ENCODE results near the gene HEATR1.

The HEATR1 gene, protein sequence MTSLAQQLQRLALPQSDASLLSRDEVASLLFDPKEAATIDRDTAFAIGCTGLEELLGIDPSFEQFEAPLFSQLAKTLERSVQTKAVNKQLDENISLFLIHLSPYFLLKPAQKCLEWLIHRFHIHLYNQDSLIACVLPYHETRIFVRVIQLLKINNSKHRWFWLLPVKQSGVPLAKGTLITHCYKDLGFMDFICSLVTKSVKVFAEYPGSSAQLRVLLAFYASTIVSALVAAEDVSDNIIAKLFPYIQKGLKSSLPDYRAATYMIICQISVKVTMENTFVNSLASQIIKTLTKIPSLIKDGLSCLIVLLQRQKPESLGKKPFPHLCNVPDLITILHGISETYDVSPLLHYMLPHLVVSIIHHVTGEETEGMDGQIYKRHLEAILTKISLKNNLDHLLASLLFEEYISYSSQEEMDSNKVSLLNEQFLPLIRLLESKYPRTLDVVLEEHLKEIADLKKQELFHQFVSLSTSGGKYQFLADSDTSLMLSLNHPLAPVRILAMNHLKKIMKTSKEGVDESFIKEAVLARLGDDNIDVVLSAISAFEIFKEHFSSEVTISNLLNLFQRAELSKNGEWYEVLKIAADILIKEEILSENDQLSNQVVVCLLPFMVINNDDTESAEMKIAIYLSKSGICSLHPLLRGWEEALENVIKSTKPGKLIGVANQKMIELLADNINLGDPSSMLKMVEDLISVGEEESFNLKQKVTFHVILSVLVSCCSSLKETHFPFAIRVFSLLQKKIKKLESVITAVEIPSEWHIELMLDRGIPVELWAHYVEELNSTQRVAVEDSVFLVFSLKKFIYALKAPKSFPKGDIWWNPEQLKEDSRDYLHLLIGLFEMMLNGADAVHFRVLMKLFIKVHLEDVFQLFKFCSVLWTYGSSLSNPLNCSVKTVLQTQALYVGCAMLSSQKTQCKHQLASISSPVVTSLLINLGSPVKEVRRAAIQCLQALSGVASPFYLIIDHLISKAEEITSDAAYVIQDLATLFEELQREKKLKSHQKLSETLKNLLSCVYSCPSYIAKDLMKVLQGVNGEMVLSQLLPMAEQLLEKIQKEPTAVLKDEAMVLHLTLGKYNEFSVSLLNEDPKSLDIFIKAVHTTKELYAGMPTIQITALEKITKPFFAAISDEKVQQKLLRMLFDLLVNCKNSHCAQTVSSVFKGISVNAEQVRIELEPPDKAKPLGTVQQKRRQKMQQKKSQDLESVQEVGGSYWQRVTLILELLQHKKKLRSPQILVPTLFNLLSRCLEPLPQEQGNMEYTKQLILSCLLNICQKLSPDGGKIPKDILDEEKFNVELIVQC (N-terminal part only)

DNA sequence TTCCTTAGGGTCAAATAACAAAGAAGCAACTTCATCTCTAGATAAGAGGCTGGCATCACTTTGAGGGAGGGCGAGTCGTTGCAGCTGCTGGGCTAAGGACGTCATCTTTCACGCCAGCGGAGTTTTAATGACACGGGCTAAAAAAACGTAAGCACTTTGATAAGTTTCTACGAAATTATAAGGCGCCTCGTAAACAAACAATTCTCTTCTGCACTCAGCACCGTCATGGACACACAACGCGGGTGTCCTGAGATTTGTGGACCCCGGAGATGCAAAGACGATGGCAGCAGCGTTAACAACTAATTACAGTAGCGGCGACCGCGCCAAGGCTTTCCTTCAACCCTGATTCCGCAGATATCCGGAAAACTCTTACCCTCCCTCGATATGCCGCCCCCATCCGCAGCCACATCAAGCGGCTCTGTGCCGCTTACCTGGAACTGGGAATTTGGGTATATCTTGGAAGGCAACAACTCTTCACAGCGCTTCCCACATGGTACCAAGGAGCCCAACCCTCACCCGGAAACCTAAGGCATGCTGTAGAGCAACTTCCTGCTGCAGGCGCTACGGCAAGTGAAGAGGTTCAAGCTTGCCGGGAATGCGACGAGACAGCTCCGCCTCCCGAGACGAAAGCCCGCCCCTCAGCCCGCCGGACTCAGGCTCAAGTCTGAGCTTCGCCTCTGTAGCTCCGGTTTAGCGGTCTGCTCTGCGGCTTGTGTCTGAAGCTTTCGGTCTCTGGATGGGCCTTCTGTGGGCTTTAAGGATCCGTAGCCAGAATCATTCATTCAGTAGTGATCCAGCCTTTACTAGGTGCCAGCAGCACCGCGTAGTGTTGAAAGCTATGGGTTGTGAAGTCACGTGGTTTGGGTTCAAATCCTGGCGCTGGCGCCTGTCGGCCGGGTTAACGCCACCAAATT is at the start of gene HEATR1:
Gene HEATR1, minus strand, starts transcription at position 526 of the 914 bp plus-strand sequence. Its CDS starts 421 bp downstream, at position 105.
- Histone ChIP-seq H3K36me3 (ENCODE audit: control insufficient read depth in 2 of 2, insufficient read depth in 2 of 2, low read length in 2 of 2) (peaks cover 0 to 7% of the 10 kb centered on the region in 2 donors), H3K4me3 (ENCODE audit: low read length in 2 of 2) (peak within 1 kb of the TSS; percentile 84 to 98), H3K27me3 (ENCODE audit: control insufficient read depth in 2 of 2, insufficient read depth in 2 of 2, low read length in 2 of 2) (no peaks in the 10 kb centered on the region), H3K9me3 (ENCODE audit: control insufficient read depth in 2 of 2, low read length in 2 of 2) (no peaks in the 10 kb centered on the region), H3K9ac (ENCODE audit: low read depth in 1 of 2, low read length in 2 of 2) (peak within 1 kb of the TSS; percentile 75 to 80), H3K4me1 (ENCODE audit: control insufficient read depth in 2 of 2, insufficient read depth in 2 of 2, low read length in 2 of 2) (peaks cover 3 to 8% of the 10 kb centered on the region in 2 donors), H3K27ac (ENCODE audit: low read depth in 2 of 2, low read length in 2 of 2) (peak within 1 kb of the TSS; percentile 58 to 71)

DNA sequence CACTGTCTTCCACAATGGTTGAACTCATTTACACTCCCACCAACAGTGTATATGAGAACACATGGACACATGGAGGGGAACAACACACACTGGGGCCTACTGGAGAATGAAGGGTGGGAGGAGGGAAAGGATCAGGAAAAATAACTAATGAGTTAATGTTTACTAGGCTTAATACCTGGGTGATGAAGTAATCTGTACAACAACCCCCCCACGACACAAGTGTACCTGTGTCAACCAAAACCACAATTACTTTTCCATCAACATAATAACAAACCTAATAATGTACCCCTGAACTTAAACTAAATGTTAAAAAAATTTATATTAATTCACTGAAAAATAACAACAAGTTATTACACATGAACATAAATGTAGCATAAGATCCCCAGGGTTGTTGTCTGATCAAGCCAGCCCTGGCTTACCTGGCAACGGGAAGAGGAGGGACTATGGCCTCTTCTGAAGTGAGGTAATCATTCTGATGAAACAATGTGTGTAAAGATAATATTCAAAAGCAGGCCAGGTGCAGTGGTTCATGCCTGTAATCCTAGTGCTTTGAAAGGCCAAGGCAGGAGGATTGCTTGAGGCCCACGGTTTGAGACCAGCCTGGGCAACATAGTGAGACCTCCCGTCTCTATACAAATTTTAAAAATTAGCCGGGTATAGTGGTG is 40.8 kb upstream of the HEATR1 start:
- no peaks in the 10 kb centered on the region for H3K4me1 ChIP-seq (ENCODE audit: control insufficient read depth in 2 of 2, insufficient read depth in 2 of 2, low read length in 2 of 2)
- H3K36me3 ChIP-seq (ENCODE audit: control insufficient read depth in 2 of 2, insufficient read depth in 2 of 2, low read length in 2 of 2) = no peaks in the 10 kb centered on the region
- no peak overlapping the region for H3K27ac ChIP-seq (ENCODE audit: low read depth in 2 of 2, low read length in 2 of 2)
- H3K27me3 ChIP-seq (ENCODE audit: control insufficient read depth in 2 of 2, insufficient read depth in 2 of 2, low read length in 2 of 2) = no peaks in the 10 kb centered on the region
- H3K9me3 ChIP-seq (ENCODE audit: control insufficient read depth in 2 of 2, low read length in 2 of 2) = no peaks in the 10 kb centered on the region
- H3K4me3 ChIP-seq (ENCODE audit: low read length in 2 of 2) = no peak overlapping the region
- H3K9ac ChIP-seq (ENCODE audit: low read depth in 1 of 2, low read length in 2 of 2) = no peak overlapping the region

DNA sequence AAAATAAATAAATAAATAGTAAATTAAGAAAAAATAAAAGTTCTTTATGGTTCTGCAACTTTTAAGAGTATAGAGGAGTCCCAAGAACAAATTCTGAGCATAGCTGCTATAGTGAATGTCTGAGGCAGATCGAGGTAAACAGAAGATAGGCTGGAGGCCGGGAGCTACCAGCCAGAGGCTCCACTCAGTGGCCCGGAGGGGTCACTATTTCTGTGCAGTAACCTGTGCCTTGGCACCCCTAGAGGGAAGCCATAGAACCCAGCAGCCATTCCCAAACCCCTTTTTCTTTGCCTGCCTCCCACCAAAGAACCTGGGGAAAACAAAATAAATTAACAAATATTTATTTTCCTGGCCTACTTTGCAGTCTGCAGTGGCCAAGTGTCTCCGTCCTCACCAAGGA is 38.4 kb upstream of the HEATR1 start:
- Histone ChIP-seq H3K36me3 (ENCODE audit: control insufficient read depth in 2 of 2, insufficient read depth in 2 of 2, low read length in 2 of 2) (no peaks in the 10 kb centered on the region), H3K4me3 (ENCODE audit: low read length in 2 of 2) (no peak overlapping the region), H3K4me1 (ENCODE audit: control insufficient read depth in 2 of 2, insufficient read depth in 2 of 2, low read length in 2 of 2) (no peaks in the 10 kb centered on the region), H3K27ac (ENCODE audit: low read depth in 2 of 2, low read length in 2 of 2) (no peak overlapping the region), H3K9ac (ENCODE audit: low read depth in 1 of 2, low read length in 2 of 2) (no peak overlapping the region), H3K9me3 (ENCODE audit: control insufficient read depth in 2 of 2, low read length in 2 of 2) (no peaks in the 10 kb centered on the region), H3K27me3 (ENCODE audit: control insufficient read depth in 2 of 2, insufficient read depth in 2 of 2, low read length in 2 of 2) (no peaks in the 10 kb centered on the region)

DNA sequence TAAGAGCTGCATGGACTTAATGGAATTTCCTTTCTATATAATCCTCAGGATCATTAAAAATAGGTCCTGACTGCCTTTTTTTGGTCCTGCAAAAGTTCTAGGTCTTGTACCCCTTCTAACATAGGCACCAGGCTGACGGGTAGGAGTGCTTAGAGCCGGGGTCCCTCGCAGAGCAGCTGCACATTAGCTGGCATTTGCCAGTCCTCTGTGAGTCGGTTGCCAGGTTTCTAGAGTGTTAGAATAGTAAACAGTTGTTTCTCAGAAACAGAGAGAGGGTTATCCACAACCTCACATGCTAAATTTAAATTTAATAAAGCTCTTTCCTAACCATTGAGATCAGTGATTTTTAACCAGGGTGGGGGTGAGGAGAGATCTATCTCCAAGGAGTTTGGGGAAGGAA is 35.4 kb upstream of the HEATR1 start:
- Histone ChIP-seq H3K36me3 (ENCODE audit: control insufficient read depth in 2 of 2, insufficient read depth in 2 of 2, low read length in 2 of 2) (no peaks in the 10 kb centered on the region), H3K9me3 (ENCODE audit: control insufficient read depth in 2 of 2, low read length in 2 of 2) (no peaks in the 10 kb centered on the region), H3K27me3 (ENCODE audit: control insufficient read depth in 2 of 2, insufficient read depth in 2 of 2, low read length in 2 of 2) (no peaks in the 10 kb centered on the region), H3K4me3 (ENCODE audit: low read length in 2 of 2) (no peak overlapping the region), H3K9ac (ENCODE audit: low read depth in 1 of 2, low read length in 2 of 2) (no peak overlapping the region), H3K27ac (ENCODE audit: low read depth in 2 of 2, low read length in 2 of 2) (no peak overlapping the region), H3K4me1 (ENCODE audit: control insufficient read depth in 2 of 2, insufficient read depth in 2 of 2, low read length in 2 of 2) (no peaks in the 10 kb centered on the region)

DNA sequence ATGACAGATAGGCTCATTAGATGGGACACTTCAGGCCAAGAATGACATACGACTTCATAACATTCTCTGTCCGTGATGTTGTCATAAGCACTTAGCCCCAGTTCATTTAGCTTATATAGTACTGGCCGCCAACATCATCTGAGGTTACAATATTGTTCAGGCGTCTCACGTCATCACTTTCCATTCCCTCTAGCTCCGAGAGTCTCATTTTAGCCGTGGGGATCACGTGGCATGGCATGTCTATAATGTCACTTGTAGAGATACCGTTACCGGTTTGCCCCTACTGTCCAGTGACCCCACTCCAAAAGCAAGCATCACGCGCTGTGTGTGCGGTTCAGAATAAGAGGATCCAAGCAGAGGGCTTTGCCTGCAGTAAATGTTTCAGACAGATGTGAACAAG is 34.6 kb upstream of the HEATR1 start:
- H3K4me1 ChIP-seq (ENCODE audit: control insufficient read depth in 2 of 2, insufficient read depth in 2 of 2, low read length in 2 of 2) = no peaks in the 10 kb centered on the region
- H3K9me3 ChIP-seq (ENCODE audit: control insufficient read depth in 2 of 2, low read length in 2 of 2) = no peaks in the 10 kb centered on the region
- no peaks in the 10 kb centered on the region for H3K36me3 ChIP-seq (ENCODE audit: control insufficient read depth in 2 of 2, insufficient read depth in 2 of 2, low read length in 2 of 2)
- no peak overlapping the region for H3K4me3 ChIP-seq (ENCODE audit: low read length in 2 of 2)
- H3K27ac ChIP-seq (ENCODE audit: low read depth in 2 of 2, low read length in 2 of 2) = no peak overlapping the region
- no peaks in the 10 kb centered on the region for H3K27me3 ChIP-seq (ENCODE audit: control insufficient read depth in 2 of 2, insufficient read depth in 2 of 2, low read length in 2 of 2)
- H3K9ac ChIP-seq (ENCODE audit: low read depth in 1 of 2, low read length in 2 of 2) = no peak overlapping the region

DNA sequence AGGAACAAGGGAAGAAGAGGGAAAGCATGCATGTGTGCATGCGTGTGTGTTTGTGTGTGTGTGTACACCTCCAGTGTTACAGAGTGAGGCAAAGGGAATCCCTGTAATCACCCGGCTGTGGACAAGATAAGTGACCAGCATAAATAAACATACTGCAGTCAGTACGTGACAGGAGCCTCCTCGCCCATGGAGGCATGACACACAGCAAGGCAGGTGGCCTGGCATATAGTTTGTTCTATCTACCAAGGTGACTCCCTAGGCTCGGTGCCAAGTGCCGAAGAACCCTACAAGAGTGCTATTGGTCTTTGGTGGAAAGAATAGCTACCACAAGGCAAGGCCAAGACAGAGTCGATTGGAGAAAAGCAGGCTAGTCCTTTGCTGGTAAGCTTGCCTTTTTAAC is 31.7 kb upstream of the HEATR1 start:
- H3K27ac ChIP-seq (ENCODE audit: low read depth in 2 of 2, low read length in 2 of 2) = no peak overlapping the region
- no peaks in the 10 kb centered on the region for H3K9me3 ChIP-seq (ENCODE audit: control insufficient read depth in 2 of 2, low read length in 2 of 2)
- H3K27me3 ChIP-seq (ENCODE audit: control insufficient read depth in 2 of 2, insufficient read depth in 2 of 2, low read length in 2 of 2) = no peaks in the 10 kb centered on the region
- H3K4me3 ChIP-seq (ENCODE audit: low read length in 2 of 2) = no peak overlapping the region
- no peak overlapping the region for H3K9ac ChIP-seq (ENCODE audit: low read depth in 1 of 2, low read length in 2 of 2)
- H3K36me3 ChIP-seq (ENCODE audit: control insufficient read depth in 2 of 2, insufficient read depth in 2 of 2, low read length in 2 of 2) = no peaks in the 10 kb centered on the region
- no peaks in the 10 kb centered on the region for H3K4me1 ChIP-seq (ENCODE audit: control insufficient read depth in 2 of 2, insufficient read depth in 2 of 2, low read length in 2 of 2)

DNA sequence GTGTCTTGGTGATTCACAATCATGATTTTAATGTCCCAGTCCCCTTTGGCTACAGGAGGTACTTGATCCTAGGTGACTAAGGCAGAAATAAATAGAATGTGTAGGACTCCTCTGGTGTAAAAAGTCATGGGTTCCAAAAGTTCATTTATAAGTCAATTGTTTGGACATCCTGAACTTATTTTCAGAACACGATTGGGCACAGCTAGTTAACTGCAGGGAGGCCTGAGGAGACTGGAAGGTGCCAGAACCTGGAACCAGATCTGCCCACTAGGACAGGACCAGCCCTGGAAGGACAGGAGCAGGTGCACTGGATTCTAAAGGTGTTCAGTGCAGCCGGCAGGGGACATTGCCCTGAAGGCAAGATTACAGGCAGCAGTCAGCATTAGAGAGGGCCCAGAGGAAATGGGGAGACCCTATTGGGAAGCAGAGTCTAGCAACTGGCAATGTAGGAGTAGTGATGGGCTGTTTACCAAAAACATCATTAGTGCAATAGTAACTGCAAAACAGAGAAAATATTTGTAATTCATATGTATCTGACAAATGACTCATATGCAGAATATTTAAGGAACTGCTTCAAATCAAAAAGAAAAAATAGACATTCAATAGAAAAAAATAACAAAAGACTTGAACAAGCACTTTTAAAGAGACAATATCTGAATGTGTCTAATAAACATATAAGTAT is 23.6 kb upstream of the HEATR1 start:
- H3K27me3 ChIP-seq (ENCODE audit: control insufficient read depth in 2 of 2, insufficient read depth in 2 of 2, low read length in 2 of 2) = no peaks in the 10 kb centered on the region
- no peak overlapping the region for H3K4me3 ChIP-seq (ENCODE audit: low read length in 2 of 2)
- H3K36me3 ChIP-seq (ENCODE audit: control insufficient read depth in 2 of 2, insufficient read depth in 2 of 2, low read length in 2 of 2) = no peaks in the 10 kb centered on the region
- H3K9ac ChIP-seq (ENCODE audit: low read depth in 1 of 2, low read length in 2 of 2) = no peak overlapping the region
- no peaks in the 10 kb centered on the region for H3K4me1 ChIP-seq (ENCODE audit: control insufficient read depth in 2 of 2, insufficient read depth in 2 of 2, low read length in 2 of 2)
- no peak overlapping the region for H3K27ac ChIP-seq (ENCODE audit: low read depth in 2 of 2, low read length in 2 of 2)
- H3K9me3 ChIP-seq (ENCODE audit: control insufficient read depth in 2 of 2, low read length in 2 of 2) = no peaks in the 10 kb centered on the region

DNA sequence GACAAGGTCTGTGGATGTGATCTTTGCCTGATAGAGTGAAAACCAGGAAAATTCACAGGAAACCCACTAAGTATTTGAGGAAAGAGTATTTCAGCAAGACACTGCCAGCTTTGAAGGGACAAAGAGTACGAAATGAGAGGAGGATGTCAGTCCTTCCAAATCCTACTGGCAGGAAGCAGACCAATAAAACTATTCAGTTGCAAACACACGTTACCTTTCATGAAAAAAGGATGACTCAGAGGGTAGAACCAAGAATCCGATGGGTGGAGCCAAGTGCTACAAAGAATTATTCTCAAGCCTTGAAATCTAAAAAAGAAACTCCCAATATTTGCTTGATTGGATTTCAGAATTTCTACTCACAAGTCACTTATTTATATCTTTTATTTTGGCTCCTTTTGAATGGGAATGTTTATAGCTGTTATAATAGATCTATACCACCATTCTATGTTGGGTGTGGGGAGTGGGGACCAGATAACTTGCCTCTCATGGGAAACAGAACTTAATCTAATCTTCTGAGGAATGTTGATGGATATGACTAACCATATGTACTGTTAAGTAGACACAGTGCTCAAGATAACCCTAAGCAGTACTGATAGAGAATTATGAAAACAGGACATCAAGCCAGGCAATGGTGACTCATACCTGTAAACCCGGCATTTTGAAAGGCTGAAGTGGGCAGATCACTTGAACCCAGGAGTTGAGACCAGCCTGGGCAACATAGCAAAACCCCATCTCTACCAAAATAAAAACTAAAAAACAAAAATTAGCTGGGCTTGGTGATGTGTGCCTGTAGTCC is 19.3 kb upstream of the HEATR1 start:
- Histone ChIP-seq H3K27ac (ENCODE audit: low read depth in 2 of 2, low read length in 2 of 2) (no peak overlapping the region), H3K9me3 (ENCODE audit: control insufficient read depth in 2 of 2, low read length in 2 of 2) (peaks cover 0 to 4% of the 10 kb centered on the region in 2 donors), H3K9ac (ENCODE audit: low read depth in 1 of 2, low read length in 2 of 2) (no peak overlapping the region), H3K36me3 (ENCODE audit: control insufficient read depth in 2 of 2, insufficient read depth in 2 of 2, low read length in 2 of 2) (no peaks in the 10 kb centered on the region), H3K27me3 (ENCODE audit: control insufficient read depth in 2 of 2, insufficient read depth in 2 of 2, low read length in 2 of 2) (no peaks in the 10 kb centered on the region), H3K4me3 (ENCODE audit: low read length in 2 of 2) (no peak overlapping the region), H3K4me1 (ENCODE audit: control insufficient read depth in 2 of 2, insufficient read depth in 2 of 2, low read length in 2 of 2) (no peaks in the 10 kb centered on the region)

Measured in mucosa of rectum (tissue), 2 donors.